Activated CD4-positive, alpha-beta T cell treated with anti-CD3 and anti-CD28 coated beads, Interleukin-2, amount 50 U/mL, for 48 hours (primary cell): ENCODE results near the gene RAB31.

ENCODE experiments used
- DNase-seq, 2 experiments: peaks; one replicate each; pipeline ENCODE4 v3.0.0-alpha.2; 2020

RAB31 gene

DNA sequence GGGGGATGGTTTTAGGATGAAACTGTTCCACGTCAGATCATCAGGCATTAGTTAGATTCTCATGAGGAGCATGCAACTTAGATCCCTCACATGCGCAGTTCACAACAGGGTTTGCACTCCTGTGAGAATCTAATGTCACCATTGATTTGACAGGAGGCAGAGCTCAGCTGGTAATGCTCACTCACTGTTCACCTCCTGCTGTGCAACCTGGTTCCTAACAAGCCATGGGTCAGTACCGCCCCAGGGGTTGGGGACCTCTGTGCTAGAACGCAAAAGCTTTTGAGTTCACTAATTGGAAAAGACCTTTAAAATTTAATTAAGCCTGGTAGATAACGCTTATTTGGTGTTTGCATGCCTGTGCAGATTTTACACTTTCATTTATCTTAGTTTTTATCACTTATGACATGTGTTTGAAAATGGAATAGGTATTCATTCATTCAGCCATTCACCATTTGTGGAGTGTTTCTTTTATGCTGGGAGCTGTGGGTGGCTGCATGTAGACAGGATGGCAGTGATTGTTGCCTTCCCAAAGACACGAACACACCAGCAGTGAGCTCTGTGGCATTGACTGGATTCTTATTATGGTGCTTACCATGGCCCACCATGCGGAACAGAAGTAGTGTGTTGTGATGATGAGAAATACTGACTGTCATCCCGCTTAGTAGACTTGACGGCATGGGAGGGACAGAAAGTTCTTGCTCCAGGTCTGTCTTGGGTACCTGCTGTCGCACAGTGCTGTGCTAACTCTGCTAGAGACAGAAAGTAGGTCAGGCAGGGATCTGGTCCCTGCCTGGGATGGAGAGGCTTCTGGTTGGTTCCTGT lies 6.4 kb downstream of the RAB31 start:
- no peak for DNase-seq

DNA sequence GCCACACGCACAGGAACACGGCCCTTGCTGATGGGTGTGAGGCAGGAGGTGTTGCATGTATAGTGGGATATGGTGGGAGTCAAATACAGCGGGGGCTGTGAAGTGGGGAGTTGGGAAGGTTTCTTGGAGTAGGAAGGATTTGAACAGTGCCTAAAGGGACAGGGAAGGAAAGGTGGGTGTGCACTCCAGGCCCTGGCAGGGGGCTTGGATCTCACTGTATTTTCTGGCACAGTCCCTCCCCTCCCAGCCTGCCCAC lies 6.9 kb downstream of the RAB31 start:
- DNase-seq = no peak

DNA sequence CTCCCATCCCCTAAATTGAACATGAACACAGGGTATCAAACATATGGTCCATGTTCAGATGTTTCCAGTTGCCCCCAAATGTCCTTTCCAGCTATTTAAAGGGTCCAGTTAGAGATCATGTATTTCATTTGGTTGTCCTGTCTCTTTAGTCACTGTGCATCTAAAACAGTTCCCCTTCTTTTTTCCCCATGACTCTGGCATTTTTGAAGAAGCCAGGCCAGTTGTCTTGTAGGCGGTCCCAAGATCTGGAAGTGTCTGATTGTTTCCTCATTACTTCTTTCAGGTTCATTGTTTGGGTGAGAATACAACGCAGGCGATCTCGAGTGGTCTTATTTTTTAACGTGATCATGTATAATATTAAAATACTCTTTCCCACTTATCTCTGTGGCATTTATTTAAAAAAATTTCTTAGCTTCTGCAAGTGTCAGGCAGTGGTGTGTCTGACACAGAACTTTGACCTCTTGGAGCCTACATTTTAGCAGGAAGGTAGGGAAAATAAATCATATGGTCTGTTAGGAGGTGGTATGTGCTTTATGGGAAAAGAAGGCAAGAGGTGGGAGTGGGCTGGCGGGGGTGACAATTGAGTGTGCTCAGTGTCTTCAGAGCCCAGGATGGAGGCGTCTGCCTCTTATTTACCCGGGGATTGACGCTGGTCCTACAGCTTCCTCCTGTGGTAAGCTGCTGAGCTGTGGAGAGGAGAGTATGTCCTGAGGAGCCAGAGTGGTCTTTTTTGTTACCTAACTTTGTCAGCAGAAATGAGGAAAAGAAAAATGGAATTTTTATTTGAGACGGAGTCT lies 8.1 kb downstream of the RAB31 start:
- no peak for DNase-seq

DNA sequence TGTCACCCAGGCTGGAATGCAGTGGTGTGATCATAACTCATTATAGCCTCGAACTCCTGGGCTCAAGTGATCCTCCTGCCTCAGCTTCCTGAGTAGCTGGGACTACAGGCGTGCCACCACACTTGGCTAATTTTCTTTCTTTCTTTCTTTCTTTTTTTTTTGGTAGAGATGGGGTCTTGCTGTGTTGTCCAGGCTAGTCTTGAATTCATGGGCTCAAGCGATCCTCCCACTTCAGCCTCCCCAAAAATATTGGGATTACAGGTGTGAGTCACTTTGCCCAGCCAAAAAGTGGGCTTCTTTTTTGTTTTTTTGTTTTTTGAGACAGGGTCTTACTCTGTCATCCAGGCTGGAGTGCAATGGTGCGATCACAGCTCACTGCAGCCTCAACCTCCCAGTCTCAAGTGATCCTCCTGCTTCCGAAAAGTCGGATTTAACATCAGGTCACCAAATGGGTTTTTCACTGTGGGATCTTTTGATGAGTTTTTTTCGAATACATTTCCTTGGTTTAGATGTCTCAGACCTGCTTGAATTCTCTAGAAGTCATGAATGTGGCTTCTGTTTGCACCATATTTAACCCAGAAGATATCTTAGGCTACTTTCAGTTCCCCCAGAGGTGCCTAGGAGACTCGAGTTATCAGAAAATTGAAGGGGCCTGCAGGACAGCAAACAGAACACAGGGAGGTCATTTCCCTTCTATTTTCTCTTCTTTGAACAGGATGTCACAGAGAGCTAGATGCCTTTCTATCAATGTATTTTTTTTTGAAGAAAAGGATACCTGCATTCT lies 8.9 kb downstream of the RAB31 start:
- no peak for DNase-seq

DNA sequence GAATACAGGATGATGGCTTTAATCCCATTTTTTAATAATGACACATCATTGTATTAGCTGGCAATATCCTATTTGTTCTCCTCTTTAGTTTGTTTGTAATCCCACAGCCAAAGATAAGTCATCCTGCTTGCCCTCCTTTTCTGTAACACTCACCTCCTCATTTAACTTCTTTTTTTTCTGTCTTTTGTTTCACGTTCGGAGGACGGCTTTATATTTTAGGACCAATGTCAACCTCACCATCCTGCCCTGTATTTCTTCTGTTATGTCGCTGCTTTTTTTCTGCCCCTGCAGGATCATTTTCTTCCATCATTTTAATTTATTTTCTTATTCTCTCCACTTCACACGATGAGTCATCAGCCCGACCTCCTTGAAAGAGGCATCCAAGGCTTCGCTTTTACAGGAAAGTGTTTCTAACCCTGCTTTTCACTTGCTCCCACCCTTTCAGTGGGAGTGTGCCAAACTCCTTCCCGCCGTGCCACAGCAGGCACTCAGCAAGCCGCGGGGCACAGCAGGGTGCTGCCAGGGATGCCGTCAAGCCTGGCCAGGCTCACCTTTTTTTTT lies 11.4 kb downstream of the RAB31 start:
- no peak for DNase-seq

DNA sequence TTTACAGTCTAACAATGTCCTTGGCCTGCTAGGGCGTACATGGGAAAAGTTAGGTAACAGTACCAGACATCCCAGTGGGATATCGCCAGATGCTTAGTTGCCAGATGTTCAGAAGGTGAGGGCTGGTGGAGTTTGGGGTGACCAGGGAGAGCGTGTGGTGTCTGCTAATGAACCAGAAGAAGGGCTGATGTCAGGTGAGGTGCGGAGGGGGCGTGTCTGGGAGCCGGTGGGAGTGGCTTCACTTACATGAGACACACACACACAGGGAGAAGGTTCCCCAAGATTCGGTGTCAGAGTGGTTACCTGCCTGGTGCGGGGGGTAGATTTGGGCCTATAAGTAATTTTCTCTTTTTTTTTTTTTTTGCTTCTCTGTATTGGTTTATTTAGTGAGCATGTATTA lies 12.2 kb downstream of the RAB31 start:
- DNase-seq = no peak

DNA sequence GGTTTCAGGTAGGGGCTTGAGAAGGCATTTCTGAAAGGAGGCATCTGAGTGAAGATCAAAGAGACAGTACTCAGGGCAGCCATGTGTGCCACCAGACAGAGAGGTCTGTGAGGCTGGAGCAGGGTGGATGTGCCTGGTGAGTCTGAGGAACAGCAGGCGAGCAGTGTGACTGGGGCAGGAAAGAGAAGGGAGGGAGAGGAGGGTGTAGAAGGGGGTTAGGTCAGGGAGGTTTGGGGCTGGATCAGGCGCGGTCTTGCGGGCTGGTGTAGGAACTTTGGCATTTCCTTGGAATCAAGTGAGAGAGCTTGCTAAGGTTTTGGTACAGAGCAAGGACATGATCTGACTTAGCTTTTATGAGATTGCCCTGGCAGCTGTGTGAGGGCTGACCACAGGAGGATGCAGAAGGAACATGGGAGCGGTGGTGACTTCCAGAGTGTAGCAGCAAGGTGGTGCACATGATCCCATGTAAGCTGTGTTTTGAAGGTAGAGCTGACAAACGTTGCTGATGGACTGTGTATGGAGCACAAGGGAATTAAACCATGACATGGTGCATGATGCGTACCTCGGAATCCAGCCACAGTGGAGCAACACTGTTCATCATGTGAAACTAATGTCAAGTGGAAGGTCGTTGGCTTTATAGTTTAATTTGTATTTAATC lies 13.9 kb downstream of the RAB31 start:
- no peak for DNase-seq

DNA sequence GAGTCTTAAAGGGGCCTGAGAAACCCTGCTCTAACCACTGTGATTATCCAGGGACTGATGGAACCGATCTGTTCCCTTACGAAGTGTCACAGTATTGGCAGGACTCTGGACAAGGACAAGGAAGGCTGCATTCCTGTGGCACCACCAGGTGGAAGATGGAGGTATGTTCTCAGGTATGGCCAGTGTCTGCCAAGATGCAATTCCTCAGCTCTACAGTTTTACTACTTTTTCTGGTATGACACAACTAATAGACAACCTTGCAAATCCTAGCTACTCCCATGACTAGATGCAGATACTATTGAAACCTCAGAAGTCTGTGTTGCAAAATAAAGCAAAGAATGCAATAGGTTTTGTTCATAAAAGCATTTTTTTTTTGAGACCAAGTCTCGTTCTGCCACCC lies 14.6 kb downstream of the RAB31 start:
- no peak for DNase-seq

DNA sequence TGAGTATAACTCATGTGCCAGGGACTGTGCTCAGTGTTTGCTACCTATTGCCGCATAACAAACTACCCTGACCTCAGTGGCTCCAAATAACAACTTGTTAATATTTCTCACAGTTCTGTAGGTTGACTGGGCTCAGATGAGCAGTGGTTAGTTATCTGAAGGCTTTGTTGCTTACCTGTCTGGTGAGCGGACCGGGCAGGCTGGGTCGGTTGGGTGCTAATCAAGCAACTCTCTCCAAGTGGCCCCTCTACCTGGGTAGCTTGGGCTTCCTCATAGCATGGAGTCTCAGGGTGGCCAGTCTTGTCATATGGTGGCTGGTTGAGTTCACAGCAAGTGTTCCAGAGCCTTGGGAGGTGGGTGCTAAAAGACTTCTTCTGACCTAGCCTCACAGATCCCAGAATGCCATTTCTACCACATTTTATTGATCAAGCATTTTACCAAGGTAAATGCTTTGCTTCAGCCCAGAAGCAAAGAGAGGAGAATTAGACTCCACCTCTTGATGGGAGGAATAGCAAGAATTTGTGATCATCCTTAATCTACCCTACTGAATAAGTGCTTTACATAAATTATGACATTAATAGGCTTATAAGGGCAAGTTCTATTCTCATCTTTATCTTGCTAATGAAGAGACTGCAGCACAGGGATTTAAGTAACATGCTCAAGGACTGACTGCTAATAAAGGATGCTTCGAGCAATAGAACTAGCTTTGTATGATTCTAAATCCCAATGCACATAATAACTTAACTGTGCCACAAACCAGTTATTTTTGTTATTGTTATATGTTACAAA lies 16.9 kb downstream of the RAB31 start:
- no peak for DNase-seq

DNA sequence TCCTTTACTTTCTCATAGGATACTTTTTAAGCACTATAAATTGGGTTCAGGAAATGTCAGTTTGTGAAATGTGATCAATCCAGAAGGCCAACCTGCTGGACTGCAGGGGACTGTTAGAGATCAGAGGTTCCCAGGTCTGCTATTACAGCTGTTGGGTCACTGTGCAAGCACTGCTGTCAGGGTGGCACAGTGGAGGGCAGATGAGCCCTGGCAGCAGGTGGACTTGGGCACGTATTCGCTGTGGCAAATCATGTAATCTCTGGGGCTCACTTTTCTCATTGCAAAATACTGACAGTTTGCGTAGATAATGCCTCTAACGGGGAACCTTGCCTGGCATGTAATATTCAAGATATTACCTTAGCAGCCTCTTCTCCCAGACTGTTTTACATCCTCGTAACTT lies 18.1 kb downstream of the RAB31 start:
- no peak for DNase-seq

DNA sequence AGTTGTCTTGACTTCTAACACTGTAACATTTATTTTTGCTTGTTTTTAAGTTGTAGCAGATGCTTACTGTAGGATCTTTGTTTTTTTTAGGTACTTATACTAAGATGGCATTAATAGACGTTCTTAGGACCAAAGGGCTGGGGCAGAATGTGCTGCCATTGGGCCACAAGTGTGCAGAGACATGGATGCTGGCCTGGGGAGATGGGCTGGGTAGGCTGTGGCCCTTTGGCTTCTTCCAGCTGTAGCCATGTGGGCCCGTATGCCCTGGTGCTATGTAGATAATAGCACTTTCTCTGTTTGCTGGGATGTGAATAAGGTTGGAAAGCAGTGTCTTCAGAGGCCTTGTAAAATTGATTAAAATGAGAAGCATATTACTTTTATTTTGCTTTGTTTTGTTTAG lies 18.8 kb downstream of the RAB31 start:
- no peak for DNase-seq

DNA sequence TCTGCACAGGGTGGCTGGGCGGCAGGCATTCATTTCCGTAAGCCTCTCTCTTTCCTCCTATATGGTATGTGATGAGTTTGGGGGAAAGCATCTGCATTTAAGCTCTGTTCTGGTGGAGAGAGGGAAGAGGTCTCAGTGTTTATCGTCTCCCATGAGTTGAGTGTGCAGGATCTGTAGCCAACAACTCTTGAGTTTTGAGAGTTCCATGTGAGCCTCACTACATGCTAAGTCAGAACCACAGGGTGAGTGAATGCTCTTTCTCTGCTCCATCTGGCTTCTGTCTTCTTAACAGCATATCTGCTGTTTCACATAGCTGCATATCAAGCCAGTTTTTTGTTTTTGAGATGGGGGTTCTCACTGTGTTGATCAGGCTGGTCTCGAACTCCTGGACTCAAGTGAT lies 22.7 kb downstream of the RAB31 start:
- DNase-seq = no peak

DNA sequence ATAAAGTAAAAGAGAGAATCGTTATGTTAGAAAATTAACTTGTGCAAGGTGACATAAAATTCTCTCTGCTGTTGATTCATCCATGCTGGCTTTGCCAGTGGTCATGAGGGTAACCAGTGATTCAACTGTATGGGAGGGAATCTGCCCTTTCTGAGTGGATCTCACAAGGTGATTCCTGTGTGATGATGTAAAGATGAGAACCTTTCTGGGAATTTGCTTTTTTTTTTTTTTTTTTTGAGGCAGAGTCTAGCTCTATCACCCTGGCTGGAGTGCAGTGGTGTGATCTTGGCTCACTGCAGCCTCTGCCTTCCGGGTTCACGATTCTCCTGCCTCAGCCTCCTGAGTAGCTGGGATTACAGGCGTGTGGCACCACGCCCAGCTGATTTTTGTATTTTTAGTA lies 23.3 kb downstream of the RAB31 start:
- DNase-seq = no peak

DNA sequence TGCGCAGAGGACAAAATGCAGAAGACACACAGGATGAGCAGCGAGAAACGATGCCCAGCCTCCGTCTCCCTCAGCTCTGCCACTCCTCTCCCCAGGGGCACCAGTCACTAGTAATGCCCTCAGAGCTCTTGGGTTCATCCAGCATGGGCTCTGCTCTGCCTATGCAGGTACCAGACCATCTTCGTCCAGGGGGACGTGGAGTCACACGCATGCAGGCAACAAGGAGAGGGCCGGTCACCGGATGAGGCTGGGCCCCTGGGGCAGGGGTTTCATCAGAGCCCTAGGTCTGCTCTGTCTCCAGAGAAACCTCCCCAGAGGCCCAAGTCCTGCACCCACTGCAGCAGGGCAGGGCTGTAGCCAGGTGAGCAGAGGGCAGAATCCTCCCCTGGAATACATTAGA lies 23.9 kb downstream of the RAB31 start:
- DNase-seq = no peak

DNA sequence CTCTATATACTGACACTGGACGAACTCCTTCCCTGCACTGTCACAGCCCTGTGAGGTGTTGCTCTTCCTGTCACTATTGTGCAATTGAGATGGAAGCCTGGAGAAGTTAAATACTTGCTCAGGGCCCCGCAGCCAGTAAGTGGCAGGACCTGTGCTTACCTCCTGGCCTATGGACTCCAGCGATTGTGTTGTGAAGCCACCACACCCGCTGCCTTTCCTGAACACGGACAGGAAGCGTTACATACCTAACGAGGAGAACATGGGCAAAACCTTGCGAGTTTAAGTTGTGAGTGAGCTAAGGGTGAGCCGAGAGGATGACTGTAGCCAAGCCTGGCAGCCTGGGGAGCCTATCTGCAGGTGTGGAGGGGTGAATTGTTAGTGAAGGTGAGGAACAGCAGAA lies 26.1 kb downstream of the RAB31 start:
- DNase-seq = no peak

DNA sequence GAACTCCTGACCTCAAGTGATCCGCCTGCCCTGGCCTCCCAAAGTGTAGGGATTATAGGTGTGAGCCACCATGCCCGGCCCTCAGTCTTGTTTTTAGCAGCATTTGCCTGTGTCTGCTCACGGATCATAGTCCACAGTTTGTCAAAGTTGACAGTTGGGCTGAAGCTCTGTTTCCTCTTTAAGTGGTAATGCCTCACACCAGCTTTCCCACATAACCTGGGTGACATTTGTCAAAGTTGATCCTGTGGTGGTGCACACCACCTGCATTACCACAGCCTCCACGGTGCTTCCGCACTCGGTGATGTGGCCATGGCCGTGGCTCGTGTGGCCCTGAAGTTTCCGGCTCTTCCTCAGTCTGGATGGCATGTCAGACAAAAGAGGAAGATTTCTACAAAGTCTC lies 27.1 kb downstream of the RAB31 start:
- DNase-seq = no peak

DNA sequence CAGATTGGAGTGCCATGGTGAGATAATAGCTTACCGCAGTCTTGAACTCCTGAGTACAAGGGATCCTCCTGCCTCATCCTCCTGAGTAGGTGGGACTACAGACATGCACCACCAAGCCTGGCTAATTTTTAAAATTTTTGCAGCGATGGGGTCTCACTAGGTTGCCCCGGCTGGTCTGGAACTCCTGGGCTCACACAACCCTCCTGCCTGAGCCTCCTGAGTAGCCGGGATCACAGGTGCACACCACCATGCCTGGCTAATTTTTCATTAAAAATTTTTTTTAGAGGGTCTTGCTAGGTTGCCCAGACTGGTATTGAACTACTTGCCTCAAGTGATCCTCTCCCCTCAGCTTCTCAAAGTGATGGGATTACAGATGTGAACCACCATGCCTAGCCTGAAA lies 27.8 kb downstream of the RAB31 start:
- no peak for DNase-seq

DNA sequence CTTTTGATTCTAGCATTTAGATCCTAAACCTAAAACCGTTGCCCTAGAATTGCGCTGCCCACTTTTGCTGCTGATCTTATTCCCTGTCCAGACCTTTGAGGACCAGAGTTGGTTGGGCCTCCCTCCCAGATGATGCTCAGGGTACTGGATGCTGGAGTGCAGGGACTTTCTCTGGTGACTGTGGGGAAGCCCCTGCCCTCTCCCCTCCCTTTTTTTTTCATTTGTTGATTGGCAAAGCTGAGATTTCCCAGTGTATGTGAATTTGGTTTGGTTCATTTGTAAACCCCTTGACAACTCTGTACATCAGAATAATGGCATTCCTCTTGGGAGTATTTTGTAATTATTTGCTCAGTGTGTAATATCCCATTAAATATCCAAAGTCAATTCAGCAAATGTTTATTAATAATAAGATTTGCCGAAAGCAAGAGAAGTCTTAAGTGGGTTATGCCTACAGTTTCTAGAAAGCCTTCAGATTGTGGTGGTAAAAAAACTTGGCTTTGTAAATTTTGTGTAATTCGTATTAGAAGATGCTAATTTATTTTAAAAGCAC lies 28.3 kb downstream of the RAB31 start:
- no peak for DNase-seq

DNA sequence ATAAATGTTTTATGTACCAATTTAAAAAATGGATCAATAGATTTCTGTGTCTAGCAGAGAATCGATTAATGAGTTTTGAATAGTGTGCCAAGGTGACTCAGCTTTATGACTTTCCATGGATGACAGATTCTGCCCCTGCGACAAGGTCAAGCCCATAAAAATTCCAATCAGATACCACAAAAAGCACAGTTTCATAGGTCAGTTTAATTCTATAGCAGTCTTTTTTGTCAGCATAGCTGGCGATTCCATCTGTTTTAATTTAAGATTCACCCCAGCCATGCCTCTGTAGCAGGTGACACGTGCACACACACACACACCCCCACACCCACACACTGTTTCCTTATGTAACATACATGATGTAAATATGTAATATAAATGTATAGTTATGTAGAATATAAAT lies 28.9 kb downstream of the RAB31 start:
- no peak for DNase-seq

DNA sequence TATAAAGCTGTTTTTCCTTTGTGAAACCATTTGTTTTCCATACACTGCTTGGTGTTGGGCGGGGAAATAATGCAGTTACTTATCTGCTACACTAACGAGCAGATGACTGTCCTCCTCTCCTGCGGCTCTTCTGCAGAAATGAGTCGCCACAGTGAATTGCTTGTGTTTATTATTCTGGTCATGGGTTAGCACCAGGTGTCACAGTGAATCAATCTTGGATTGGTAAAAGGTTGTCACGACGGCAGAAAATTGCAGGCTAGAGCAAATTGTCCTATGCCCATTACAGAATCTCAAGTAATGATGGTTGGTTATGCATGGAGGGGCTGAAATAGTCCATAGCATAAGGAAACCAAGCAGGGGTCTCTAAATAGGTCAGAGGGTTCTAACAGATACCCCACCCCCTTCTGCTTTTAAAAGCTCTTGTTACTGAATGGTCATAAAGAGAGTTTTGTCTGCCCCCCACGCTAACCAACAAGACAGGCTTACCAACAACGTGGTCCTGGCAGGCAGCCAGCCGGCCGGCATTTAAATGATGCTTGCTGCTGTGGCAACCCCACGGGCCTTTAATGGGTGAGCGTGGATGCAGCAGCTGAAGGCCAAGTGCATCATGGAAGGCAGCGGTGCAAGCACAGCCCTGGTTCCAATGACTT lies 29.5 kb downstream of the RAB31 start:
- no peak for DNase-seq

DNA sequence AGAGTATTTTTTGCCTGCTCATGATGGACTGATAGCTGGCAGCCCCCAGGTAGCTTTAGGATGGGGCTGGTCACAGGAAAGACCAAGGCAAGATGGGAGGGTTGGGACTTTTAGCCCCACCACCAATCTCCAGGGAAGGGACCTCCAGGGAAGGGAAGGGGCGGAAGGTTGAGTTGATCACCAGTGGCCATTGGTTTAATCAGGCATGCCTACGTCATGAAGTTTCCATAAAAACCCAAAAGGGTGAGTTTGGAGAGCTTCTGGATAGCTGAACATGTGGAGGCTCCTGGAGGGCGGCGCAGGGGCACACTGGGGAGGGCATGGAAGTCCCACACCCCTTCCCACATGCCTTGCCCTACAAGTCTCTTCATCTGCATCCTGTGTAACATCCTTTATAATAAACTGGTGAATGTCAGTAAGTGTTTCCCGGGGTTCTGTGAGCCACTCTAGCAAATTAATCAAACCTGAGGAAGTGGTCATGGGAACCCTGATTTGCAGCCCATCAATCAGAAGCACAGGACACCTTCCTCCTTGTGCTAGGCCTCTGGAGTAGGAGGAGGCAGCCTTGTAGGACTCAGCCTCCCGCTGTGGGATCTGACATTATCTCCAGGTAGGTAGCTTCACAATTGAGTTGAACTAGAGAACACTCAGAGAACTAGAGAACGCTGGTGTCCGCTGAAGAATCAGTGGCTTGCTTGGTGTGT lies 30.3 kb downstream of the RAB31 start:
- DNase-seq = no peak
